ENCODE data around the gene LAMA2. TPM values are rescaled to one million over a fixed set of nuclear protein-coding genes. Genes with fewer than 3 reads are reported as not detected.

LAMA2 gene
- total RNA-seq, 4 donors from 2014 or later: 203 to 339 (median 275) TPM

DNA sequence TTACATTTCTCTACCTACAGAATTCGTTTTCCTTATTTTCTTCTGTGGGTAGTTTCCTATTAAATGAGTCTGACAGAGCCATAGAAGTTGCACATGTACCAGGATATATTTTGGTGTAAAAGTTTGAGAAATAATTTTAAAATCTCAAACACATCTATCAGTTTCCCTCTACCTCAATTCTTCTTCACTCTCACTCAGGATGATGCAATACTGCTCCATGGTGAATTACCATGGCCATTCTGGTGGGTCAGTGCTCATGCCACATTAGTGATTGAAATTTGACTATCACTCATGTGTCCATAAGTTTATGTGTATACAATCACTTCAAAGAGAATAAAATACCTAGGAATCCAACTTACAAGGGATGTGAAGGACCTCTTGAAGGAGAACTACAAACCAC lies 675.3 kb downstream of the LAMA2 start:
- H3K9me3 ChIP-seq: no peaks in the 10 kb centered on the region
- no peaks in the 10 kb centered on the region for H3K27me3 ChIP-seq
- H3K27ac ChIP-seq: no peak overlapping the region
- H3K4me1 ChIP-seq: no peaks in the 10 kb centered on the region
- H3K4me3 ChIP-seq: no peak overlapping the region
- DNase-seq (ENCODE audit: low spot score in 2 of 2): no peak
- 86 to 91% methylated on average over 1 of the region's 1 CpG for WGBS, 2 donors
- peaks cover 0 to 6% (median 0%) of the 10 kb centered on the region in 3 donors for H3K36me3 ChIP-seq
- TF ChIP-seq, protein P1, sequence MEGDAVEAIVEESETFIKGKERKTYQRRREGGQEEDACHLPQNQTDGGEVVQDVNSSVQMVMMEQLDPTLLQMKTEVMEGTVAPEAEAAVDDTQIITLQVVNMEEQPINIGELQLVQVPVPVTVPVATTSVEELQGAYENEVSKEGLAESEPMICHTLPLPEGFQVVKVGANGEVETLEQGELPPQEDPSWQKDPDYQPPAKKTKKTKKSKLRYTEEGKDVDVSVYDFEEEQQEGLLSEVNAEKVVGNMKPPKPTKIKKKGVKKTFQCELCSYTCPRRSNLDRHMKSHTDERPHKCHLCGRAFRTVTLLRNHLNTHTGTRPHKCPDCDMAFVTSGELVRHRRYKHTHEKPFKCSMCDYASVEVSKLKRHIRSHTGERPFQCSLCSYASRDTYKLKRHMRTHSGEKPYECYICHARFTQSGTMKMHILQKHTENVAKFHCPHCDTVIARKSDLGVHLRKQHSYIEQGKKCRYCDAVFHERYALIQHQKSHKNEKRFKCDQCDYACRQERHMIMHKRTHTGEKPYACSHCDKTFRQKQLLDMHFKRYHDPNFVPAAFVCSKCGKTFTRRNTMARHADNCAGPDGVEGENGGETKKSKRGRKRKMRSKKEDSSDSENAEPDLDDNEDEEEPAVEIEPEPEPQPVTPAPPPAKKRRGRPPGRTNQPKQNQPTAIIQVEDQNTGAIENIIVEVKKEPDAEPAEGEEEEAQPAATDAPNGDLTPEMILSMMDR (IDR thresholded peaks at IDR 0.05): no peak
- TF ChIP-seq POLR2A (IDR thresholded peaks at IDR 0.05) (no peak), EP300 (IDR thresholded peaks at IDR 0.05) (no peak)

DNA sequence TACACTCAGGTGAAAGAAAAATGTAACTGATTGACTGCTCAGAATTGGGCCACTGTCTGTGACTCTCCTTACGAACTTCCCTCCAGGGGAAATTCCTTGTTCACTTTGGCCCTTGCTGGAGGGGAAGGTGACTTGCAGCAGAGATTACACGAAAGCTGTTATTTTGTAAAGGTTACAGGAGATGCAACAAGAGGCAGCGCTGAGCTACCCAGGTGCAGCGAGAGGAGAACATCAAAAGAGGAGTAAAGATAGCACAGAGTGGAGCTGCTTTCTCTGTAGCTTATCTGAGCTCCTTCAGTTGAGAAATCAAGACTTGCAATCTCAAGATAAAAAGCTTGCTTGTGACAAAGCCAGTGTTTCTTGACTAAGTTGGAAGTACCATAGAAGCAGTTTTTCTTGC lies 682.4 kb downstream of the LAMA2 start:
- WGBS, 2 donors: 91 to 94% methylated on average over 4 of the region's 4 CpGs
- H3K4me3 ChIP-seq: no peak overlapping the region
- H3K4me1 ChIP-seq: no peaks in the 10 kb centered on the region
- no peaks in the 10 kb centered on the region for H3K27me3 ChIP-seq
- no peaks in the 10 kb centered on the region for H3K36me3 ChIP-seq
- no peaks in the 10 kb centered on the region for H3K9me3 ChIP-seq
- no peak for TF ChIP-seq POLR2A (IDR thresholded peaks at IDR 0.05)
- TF ChIP-seq EP300 (IDR thresholded peaks at IDR 0.05): no peak
- TF ChIP-seq, protein P1 (IDR thresholded peaks at IDR 0.05): no peak
- DNase-seq (ENCODE audit: low spot score in 2 of 2): no peak
- no peak overlapping the region for H3K27ac ChIP-seq

DNA sequence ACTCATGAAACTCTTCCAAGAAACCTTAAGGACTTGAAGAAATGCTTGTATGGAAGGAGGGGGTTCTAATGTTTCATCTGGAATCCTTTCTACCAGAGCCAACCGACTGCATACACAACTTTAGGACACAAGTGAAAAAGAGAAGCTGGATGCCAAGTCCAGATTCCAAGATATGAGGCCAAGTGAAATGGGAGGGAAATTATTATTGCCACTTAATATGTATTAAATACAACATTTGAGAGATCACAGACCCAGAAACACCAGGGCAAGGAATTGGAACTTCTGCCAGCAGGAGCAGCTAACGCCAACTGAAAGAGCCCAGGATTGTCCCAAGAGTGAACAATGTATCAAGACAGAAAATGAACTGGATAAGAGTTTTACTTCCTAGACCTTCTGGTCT lies 682.9 kb downstream of the LAMA2 start:
- TF ChIP-seq POLR2A (IDR thresholded peaks at IDR 0.05) (no peak), EP300 (IDR thresholded peaks at IDR 0.05) (no peak)
- TF ChIP-seq, protein P1 (IDR thresholded peaks at IDR 0.05): no peak
- H3K27ac ChIP-seq: no peak overlapping the region
- DNase-seq (ENCODE audit: low spot score in 2 of 2): no peak
- peaks cover 0 to 4% (median 0%) of the 10 kb centered on the region in 4 donors for H3K9me3 ChIP-seq
- no peaks in the 10 kb centered on the region for H3K27me3 ChIP-seq
- H3K36me3 ChIP-seq: peaks cover 0 to 4% (median 0%) of the 10 kb centered on the region in 3 donors
- H3K4me1 ChIP-seq: no peaks in the 10 kb centered on the region
- H3K4me3 ChIP-seq: no peak overlapping the region
- WGBS, 2 donors: 27 to 46% methylated on average over 2 of the region's 2 CpGs

Small RNAs within 50 kb of the gene (small RNA-seq; reads per million reads assigned to genes)
- gene RNU6-861P: not detected
